Loucy (cell line): ENCODE measurements around the gene MYCN.

ENCODE experiments used
- EZH2phosphoT487 ChIP-seq: fragments of 200-600 bp; IDR thresholded peaks from 2 replicates; pipeline ENCODE4 v1.6.1; 2018; ENCODE audit warnings: antibody characterized with exemption, mild to moderate bottlenecking, moderate library complexity, borderline replicate concordance
- TF ChIP-seq, protein P1 (sequence below): fragments of 200-600 bp; sonication (generic); conservative IDR thresholded peaks from 2 replicates; pipeline ENCODE4 v1.5.1; 2014; ENCODE audit warnings: mild to moderate bottlenecking, antibody characterized with exemption, low read length

GRCh38 chr2:15899751-15900493, 40.4 kb upstream of the MYCN start:
- TF ChIP-seq, protein P1, sequence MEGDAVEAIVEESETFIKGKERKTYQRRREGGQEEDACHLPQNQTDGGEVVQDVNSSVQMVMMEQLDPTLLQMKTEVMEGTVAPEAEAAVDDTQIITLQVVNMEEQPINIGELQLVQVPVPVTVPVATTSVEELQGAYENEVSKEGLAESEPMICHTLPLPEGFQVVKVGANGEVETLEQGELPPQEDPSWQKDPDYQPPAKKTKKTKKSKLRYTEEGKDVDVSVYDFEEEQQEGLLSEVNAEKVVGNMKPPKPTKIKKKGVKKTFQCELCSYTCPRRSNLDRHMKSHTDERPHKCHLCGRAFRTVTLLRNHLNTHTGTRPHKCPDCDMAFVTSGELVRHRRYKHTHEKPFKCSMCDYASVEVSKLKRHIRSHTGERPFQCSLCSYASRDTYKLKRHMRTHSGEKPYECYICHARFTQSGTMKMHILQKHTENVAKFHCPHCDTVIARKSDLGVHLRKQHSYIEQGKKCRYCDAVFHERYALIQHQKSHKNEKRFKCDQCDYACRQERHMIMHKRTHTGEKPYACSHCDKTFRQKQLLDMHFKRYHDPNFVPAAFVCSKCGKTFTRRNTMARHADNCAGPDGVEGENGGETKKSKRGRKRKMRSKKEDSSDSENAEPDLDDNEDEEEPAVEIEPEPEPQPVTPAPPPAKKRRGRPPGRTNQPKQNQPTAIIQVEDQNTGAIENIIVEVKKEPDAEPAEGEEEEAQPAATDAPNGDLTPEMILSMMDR, result no peak
- TF ChIP-seq EZH2phosphoT487, result no peak
